ENCODE measurements around the gene LRRFIP2.
A peak's percentile ranks its signal among the peaks of the same experiment; 100 is the strongest.

LRRFIP2 gene

DNA sequence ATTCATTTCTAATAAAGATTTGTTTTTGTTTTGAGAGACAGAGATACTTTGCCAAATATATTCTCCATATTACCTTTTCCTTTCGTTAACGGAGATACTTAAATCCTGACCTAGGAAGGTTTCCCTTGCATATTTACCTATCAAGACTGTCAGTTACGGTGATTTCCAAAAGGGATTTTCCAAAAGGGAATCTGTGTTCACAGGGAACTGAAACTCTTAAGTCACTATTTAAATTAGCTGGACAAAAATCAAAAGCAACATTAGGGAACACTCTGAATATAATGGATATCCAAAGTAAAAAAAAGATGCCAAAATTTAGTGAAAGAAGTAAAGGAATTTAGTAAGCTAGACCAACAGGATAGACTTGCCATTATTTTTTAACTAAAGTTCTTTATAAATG lies 576 bp downstream of the LRRFIP2 start:
- H3K4me3 ChIP-seq (ENCODE audit: low read depth, low read length), result peak overlapping the region; percentile 75; the same call in 1 of the 2 replicates
- TF ChIP-seq, protein P1, sequence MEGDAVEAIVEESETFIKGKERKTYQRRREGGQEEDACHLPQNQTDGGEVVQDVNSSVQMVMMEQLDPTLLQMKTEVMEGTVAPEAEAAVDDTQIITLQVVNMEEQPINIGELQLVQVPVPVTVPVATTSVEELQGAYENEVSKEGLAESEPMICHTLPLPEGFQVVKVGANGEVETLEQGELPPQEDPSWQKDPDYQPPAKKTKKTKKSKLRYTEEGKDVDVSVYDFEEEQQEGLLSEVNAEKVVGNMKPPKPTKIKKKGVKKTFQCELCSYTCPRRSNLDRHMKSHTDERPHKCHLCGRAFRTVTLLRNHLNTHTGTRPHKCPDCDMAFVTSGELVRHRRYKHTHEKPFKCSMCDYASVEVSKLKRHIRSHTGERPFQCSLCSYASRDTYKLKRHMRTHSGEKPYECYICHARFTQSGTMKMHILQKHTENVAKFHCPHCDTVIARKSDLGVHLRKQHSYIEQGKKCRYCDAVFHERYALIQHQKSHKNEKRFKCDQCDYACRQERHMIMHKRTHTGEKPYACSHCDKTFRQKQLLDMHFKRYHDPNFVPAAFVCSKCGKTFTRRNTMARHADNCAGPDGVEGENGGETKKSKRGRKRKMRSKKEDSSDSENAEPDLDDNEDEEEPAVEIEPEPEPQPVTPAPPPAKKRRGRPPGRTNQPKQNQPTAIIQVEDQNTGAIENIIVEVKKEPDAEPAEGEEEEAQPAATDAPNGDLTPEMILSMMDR (IDR thresholded peaks at IDR 0.05; ENCODE audit: insufficient read depth, low read depth, low read length, missing control alignments), result no peak
- DNase-seq (ENCODE audit: low read depth), result no peak

DNA sequence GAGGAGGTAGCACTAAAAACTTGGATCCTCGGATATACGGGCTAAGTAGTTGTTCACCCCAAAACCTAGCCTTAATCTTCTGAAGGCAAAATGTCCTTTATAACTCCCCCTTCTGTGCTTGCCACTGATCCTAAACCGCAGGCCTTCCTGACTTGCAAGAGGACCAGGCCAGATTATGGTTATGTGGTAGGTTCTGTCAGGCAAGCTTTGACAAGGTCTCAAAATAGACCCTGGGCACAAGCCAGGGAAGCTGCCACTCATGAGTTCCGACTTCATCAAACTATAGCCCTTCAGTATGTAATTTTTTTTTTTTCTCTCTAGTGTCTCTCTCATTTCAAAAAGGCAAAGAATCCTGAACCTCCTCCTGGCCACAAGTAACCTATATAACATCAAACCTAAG lies 3.2 kb downstream of the LRRFIP2 start:
- no peak for DNase-seq (ENCODE audit: low read depth)
- no peak overlapping the region for H3K4me3 ChIP-seq (ENCODE audit: low read depth, low read length)

DNA sequence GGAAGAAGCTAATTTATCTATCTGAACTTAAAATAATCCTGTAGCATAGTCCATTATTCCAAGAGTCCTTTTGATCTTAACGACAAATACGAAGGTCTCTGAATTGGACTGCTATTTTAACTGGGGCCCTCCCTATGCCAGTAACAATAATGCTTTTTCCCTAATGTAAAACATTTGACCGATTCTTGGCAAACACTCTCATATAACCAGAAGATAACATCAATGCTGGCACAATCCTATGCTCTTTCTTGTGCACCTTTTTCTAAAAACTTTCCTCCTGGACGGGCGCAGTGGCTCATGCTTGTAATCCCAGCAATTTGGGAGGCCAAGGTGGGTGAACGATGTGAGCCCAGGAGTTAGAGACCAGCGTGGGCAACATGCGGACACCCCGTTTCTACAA lies 3.9 kb downstream of the LRRFIP2 start:
- TF ChIP-seq, protein P1 (IDR thresholded peaks at IDR 0.05; ENCODE audit: insufficient read depth, low read depth, low read length, missing control alignments), result no peak
- no peak overlapping the region for H3K4me3 ChIP-seq (ENCODE audit: low read depth, low read length)

More for the DNA sequence above, 3.2 kb downstream of the LRRFIP2 start:
- TF ChIP-seq, protein P1 (IDR thresholded peaks at IDR 0.05; ENCODE audit: insufficient read depth, low read depth, low read length, missing control alignments), result no peak

DNA sequence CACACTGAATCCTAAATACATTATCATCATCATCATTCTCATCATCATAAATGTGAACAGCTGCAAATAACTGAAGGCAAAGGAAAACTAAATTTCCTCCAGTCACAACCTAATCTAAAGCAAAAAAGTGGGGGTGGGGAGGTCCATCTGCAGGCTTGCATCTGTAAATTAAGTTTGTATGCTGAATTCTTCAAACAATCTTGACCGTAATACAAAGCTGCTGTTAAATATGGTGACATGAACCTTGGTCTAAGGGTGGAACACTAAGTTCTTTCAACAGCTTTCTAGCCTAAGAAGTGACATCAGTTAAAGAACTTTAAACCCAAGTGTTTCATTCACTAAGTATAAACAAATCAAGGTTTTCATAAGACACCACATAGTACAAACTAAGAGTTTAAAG lies 4.3 kb downstream of the LRRFIP2 start:
- DNase-seq (ENCODE audit: low read depth), result no peak
- no peak overlapping the region for H3K4me3 ChIP-seq (ENCODE audit: low read depth, low read length)
- TF ChIP-seq, protein P1 (IDR thresholded peaks at IDR 0.05; ENCODE audit: insufficient read depth, low read depth, low read length, missing control alignments), result no peak

More for the DNA sequence above, 3.9 kb downstream of the LRRFIP2 start:
- no peak for DNase-seq (ENCODE audit: low read depth)

DNA sequence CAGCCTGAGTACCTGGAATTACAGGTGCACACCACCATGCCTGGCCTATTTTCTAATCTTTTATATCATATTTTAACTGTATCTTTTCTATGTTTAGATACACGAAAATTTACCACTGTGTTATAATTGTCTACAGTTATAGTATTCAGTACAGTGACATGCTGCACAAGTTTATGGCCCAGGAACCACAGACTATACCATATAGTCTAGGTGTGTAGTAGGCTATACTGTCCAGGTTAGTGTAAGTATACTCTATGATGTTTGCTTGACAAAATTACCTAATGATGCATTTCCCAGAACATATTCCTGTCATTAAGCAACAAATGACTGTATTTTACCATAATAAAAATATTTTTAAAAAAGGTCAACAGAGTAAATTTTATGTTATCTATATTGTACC lies 5.5 kb downstream of the LRRFIP2 start:
- H3K4me3 ChIP-seq (ENCODE audit: low read depth, low read length), result no peak overlapping the region
- DNase-seq (ENCODE audit: low read depth), result no peak
- TF ChIP-seq, protein P1 (IDR thresholded peaks at IDR 0.05; ENCODE audit: insufficient read depth, low read depth, low read length, missing control alignments), result no peak

DNA sequence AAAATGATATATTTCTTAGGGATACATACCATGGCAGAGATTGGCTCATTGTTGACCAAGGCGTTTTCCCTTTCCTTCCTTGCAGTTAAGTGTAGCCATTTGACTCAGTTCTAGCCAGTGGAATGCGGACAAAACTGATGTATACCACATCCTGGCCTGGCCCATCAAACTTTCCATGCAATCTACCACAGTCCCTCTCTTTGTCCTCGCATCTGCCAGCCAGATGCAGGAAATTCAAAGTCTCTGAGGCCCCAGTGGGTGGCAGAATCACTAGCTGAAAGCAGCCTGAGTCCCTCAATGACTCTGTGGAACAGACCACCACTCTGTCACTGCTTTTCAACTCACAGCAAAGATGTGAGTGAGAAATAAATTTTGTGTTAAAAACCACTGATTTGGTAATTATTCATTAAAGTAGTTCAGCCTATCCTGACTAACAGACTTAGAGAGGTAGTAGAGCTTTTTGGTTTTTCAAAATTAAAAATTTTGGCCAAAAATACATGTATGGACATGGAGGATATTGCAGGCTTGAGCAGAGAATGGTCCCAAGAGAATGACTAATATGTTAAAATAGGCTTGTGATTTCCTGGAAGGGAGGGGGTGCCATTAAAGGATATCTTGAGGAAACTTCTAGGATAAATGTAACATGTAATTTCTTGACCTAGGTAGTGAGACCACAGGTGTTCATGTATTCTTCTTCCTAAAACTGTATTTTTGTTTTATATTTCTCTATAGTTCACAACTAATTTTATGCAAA lies 10.9 kb downstream of the LRRFIP2 start:
- H3K4me3 ChIP-seq (ENCODE audit: low read depth, low read length), result no peak overlapping the region
- peak; percentile 64 for DNase-seq (ENCODE audit: low read depth)
- TF ChIP-seq, protein P1 (IDR thresholded peaks at IDR 0.05; ENCODE audit: insufficient read depth, low read depth, low read length, missing control alignments), result no peak

All from GM12865 (cell line).